Measurements from ENCODE around the gene ALG1L2. TPM values are rescaled to one million over a fixed set of nuclear protein-coding genes. Genes with fewer than 3 reads are reported as not detected.
A peak's percentile ranks its signal among the peaks of the same experiment; 100 is the strongest.
"Not testable (repeated sequence)": the region's sequence is repeated elsewhere in the genome, so short reads cannot be mapped to it uniquely, and the experiment has no call there.

The ALG1L2 gene
- total RNA-seq, 2 experiments from 2014 or later: 0.78 to 0.90 TPM

GRCh38 chr3:130111865-130112747 is 30.5 kb downstream of the ALG1L2 start:
- not testable (repeated sequence) for H3K27me3 Mint-ChIP-seq (ENCODE audit: low read depth); H3K36me3 Mint-ChIP-seq (ENCODE audit: low read depth); H3K9me3 Mint-ChIP-seq (ENCODE audit: insufficient read depth)
- Mint-ChIP-seq H3K4me3 (peak overlapping the region; percentile 94), H3K27ac (peak overlapping the region; percentile 100), H3K4me1 (ENCODE audit: low read depth) (peaks cover 23% of the 10 kb centered on the region)
- ATAC-seq (peak; percentile 59), DNase-seq (peak; percentile 99)
- CTCF ChIA-PET: interaction anchor here (0.6 to 1.5 kb wide), 3 partner anchors 14 to 218 kb away, joined by 3 to 6 read pairs (median 3); partner anchors contain the start of gene TMCC1
- POLR2A ChIA-PET: interaction anchor here (1.2 to 1.6 kb wide), 2 partner anchors 67 to 220 kb away, joined by 3 to 4 read pairs; no protein-coding TSS in a partner anchor

- ATAC-seq; H3K36me3 Mint-ChIP-seq (ENCODE audit: low read depth); H3K27me3 Mint-ChIP-seq (ENCODE audit: low read depth); H3K9me3 Mint-ChIP-seq (ENCODE audit: insufficient read depth); DNase-seq: not testable (repeated sequence)
- CTCF ChIA-PET: interaction anchor here (1.5 kb wide), 1 partner anchor 15 kb away, joined by 6 read pairs; no protein-coding TSS in a partner anchor
- Mint-ChIP-seq H3K27ac (peak overlapping the region; percentile 100), H3K4me1 (ENCODE audit: low read depth) (peaks cover 23% of the 10 kb centered on the region), H3K4me3 (peak overlapping the region; percentile 94)
- POLR2A ChIA-PET: interaction anchor here (1.2 to 1.6 kb wide), 2 partner anchors 67 to 221 kb away, joined by 3 to 4 read pairs; no protein-coding TSS in a partner anchor
These were observed 31.1 kb downstream of the ALG1L2 start for GRCh38 chr3:130112748-130113073.

- H3K27ac Mint-ChIP-seq; H3K4me3 Mint-ChIP-seq; H3K27me3 Mint-ChIP-seq (ENCODE audit: low read depth); H3K9me3 Mint-ChIP-seq (ENCODE audit: insufficient read depth); DNase-seq; H3K36me3 Mint-ChIP-seq (ENCODE audit: low read depth); ATAC-seq; POLR2A ChIA-PET; CTCF ChIA-PET: not testable (repeated sequence)
- H3K4me1 Mint-ChIP-seq (ENCODE audit: low read depth): peaks cover 13% of the 10 kb centered on the region
These were observed 33.8 kb downstream of the ALG1L2 start for GRCh38 chr3:130115400-130115799.

- no peak for DNase-seq
- peaks cover 2% of the 10 kb centered on the region for H3K27me3 Mint-ChIP-seq (ENCODE audit: low read depth)
- ChIA-PET CTCF (no interaction called here), POLR2A (no interaction called here)
- H3K36me3 Mint-ChIP-seq (ENCODE audit: low read depth): no peaks in the 10 kb centered on the region
- no peak overlapping the region for H3K27ac Mint-ChIP-seq
- ATAC-seq: no peak
- peaks cover under 1% of the 10 kb centered on the region for H3K4me1 Mint-ChIP-seq (ENCODE audit: low read depth)
- H3K9me3 Mint-ChIP-seq (ENCODE audit: insufficient read depth): no peaks in the 10 kb centered on the region
- H3K4me3 Mint-ChIP-seq: no peak overlapping the region
These were observed 36.3 kb downstream of the ALG1L2 start for GRCh38 chr3:130117933-130118332.

- H3K27ac Mint-ChIP-seq; CTCF ChIA-PET; H3K9me3 Mint-ChIP-seq (ENCODE audit: insufficient read depth); POLR2A ChIA-PET; H3K36me3 Mint-ChIP-seq (ENCODE audit: low read depth); H3K4me3 Mint-ChIP-seq; H3K4me1 Mint-ChIP-seq (ENCODE audit: low read depth); ATAC-seq; DNase-seq; H3K27me3 Mint-ChIP-seq (ENCODE audit: low read depth): not testable (repeated sequence)
These were observed 38.2 kb downstream of the ALG1L2 start for GRCh38 chr3:130119824-130120223.

- POLR2A ChIA-PET; CTCF ChIA-PET; H3K27ac Mint-ChIP-seq; DNase-seq; H3K4me1 Mint-ChIP-seq (ENCODE audit: low read depth); H3K27me3 Mint-ChIP-seq (ENCODE audit: low read depth); H3K4me3 Mint-ChIP-seq; ATAC-seq; H3K36me3 Mint-ChIP-seq (ENCODE audit: low read depth); H3K9me3 Mint-ChIP-seq (ENCODE audit: insufficient read depth): not testable (repeated sequence)
These were observed 38.7 kb downstream of the ALG1L2 start for GRCh38 chr3:130120291-130120690.

GRCh38 chr3:130122891-130123775 is 41.5 kb downstream of the ALG1L2 start:
- POLR2A ChIA-PET; H3K4me1 Mint-ChIP-seq (ENCODE audit: low read depth); CTCF ChIA-PET; H3K27ac Mint-ChIP-seq; DNase-seq; H3K36me3 Mint-ChIP-seq (ENCODE audit: low read depth); ATAC-seq; H3K4me3 Mint-ChIP-seq; H3K27me3 Mint-ChIP-seq (ENCODE audit: low read depth); H3K9me3 Mint-ChIP-seq (ENCODE audit: insufficient read depth): not testable (repeated sequence)

GRCh38 chr3:130125406-130125805 is 43.8 kb downstream of the ALG1L2 start:
- H3K4me3 Mint-ChIP-seq; POLR2A ChIA-PET; H3K36me3 Mint-ChIP-seq (ENCODE audit: low read depth); H3K27me3 Mint-ChIP-seq (ENCODE audit: low read depth); DNase-seq; H3K4me1 Mint-ChIP-seq (ENCODE audit: low read depth); ATAC-seq; H3K9me3 Mint-ChIP-seq (ENCODE audit: insufficient read depth); H3K27ac Mint-ChIP-seq; CTCF ChIA-PET: not testable (repeated sequence)

- peaks cover 11% of the 10 kb centered on the region for H3K27me3 Mint-ChIP-seq (ENCODE audit: low read depth)
- DNase-seq; H3K36me3 Mint-ChIP-seq (ENCODE audit: low read depth); POLR2A ChIA-PET; H3K9me3 Mint-ChIP-seq (ENCODE audit: insufficient read depth); ATAC-seq; H3K27ac Mint-ChIP-seq; CTCF ChIA-PET; H3K4me3 Mint-ChIP-seq; H3K4me1 Mint-ChIP-seq (ENCODE audit: low read depth): not testable (repeated sequence)
These were observed 54.7 kb downstream of the ALG1L2 start for GRCh38 chr3:130136337-130136736.

- CTCF ChIA-PET; H3K27ac Mint-ChIP-seq; ATAC-seq; H3K9me3 Mint-ChIP-seq (ENCODE audit: insufficient read depth); POLR2A ChIA-PET; DNase-seq; H3K4me3 Mint-ChIP-seq; H3K36me3 Mint-ChIP-seq (ENCODE audit: low read depth); H3K4me1 Mint-ChIP-seq (ENCODE audit: low read depth): not testable (repeated sequence)
- peaks cover 11% of the 10 kb centered on the region for H3K27me3 Mint-ChIP-seq (ENCODE audit: low read depth)
These were observed 56.1 kb downstream of the ALG1L2 start for GRCh38 chr3:130137685-130138084.

- DNase-seq; ATAC-seq; H3K4me3 Mint-ChIP-seq; H3K36me3 Mint-ChIP-seq (ENCODE audit: low read depth); H3K4me1 Mint-ChIP-seq (ENCODE audit: low read depth); POLR2A ChIA-PET; CTCF ChIA-PET; H3K27ac Mint-ChIP-seq; H3K9me3 Mint-ChIP-seq (ENCODE audit: insufficient read depth): not testable (repeated sequence)
- peaks cover 11% of the 10 kb centered on the region for H3K27me3 Mint-ChIP-seq (ENCODE audit: low read depth)
These were observed 57.4 kb downstream of the ALG1L2 start for GRCh38 chr3:130138992-130139391.

GRCh38 chr3:130140756-130141155 is 59.1 kb downstream of the ALG1L2 start:
- H3K4me1 Mint-ChIP-seq (ENCODE audit: low read depth); ATAC-seq; H3K9me3 Mint-ChIP-seq (ENCODE audit: insufficient read depth); H3K4me3 Mint-ChIP-seq; DNase-seq; CTCF ChIA-PET; H3K36me3 Mint-ChIP-seq (ENCODE audit: low read depth); H3K27ac Mint-ChIP-seq; POLR2A ChIA-PET: not testable (repeated sequence)
- peaks cover 12% of the 10 kb centered on the region for H3K27me3 Mint-ChIP-seq (ENCODE audit: low read depth)

Measured in activated CD8-positive, alpha-beta T cell treated with anti-CD3 and anti-CD28 coated beads, Interleukin-2, amount 10 ng/mL, durations not matched to agents 7 days and 5 days (primary cell).